Measurements from ENCODE around the gene RSPH9.
"Not testable (repeated sequence)": the region's sequence is repeated elsewhere in the genome, so short reads cannot be mapped to it uniquely, and the experiment has no call there.

The RSPH9 gene

DNA sequence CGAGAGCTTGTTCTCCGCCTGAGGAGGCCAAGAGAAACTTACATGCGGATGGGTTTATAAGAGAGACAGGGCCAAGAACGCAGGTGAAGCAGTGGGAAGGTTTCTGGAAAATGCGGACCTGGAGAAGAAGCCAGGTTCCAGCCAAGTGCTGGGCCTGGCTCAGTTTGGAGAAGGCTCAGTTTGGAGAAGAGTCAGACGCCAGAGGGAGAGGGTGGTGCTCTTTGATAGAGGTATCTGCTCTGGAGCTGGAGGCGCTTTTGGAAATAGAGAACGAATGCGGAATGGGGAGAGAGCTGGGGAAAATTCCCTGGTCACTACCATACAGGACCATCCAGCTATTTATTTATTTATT lies 753 bp downstream of the RSPH9 start:
- Histone ChIP-seq H3K79me2 (ENCODE audit: insufficient read depth, low read depth) (no peaks in the 10 kb centered on the region), H3K27ac (no peak overlapping the region), H3K4me2 (no peak overlapping the region), H3K36me3 (ENCODE audit: insufficient read depth) (no peaks in the 10 kb centered on the region), H3K4me3 (IDR thresholded peaks at IDR 0.05; ENCODE audit: insufficient read depth, low read depth, low read length) (no peak overlapping the region), H3K4me1 (ENCODE audit: low read depth, poor library complexity, severe bottlenecking) (no peaks in the 10 kb centered on the region), H3K27me3 (ENCODE audit: insufficient read depth, low read depth) (no peaks in the 10 kb centered on the region), H2AFZ (ENCODE audit: low read depth) (no peak overlapping the region), H4K20me1 (ENCODE audit: insufficient read depth) (no peaks in the 10 kb centered on the region), H3K9ac (no peak overlapping the region)
- TF ChIP-seq, protein P1, sequence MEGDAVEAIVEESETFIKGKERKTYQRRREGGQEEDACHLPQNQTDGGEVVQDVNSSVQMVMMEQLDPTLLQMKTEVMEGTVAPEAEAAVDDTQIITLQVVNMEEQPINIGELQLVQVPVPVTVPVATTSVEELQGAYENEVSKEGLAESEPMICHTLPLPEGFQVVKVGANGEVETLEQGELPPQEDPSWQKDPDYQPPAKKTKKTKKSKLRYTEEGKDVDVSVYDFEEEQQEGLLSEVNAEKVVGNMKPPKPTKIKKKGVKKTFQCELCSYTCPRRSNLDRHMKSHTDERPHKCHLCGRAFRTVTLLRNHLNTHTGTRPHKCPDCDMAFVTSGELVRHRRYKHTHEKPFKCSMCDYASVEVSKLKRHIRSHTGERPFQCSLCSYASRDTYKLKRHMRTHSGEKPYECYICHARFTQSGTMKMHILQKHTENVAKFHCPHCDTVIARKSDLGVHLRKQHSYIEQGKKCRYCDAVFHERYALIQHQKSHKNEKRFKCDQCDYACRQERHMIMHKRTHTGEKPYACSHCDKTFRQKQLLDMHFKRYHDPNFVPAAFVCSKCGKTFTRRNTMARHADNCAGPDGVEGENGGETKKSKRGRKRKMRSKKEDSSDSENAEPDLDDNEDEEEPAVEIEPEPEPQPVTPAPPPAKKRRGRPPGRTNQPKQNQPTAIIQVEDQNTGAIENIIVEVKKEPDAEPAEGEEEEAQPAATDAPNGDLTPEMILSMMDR (conservative IDR thresholded peaks at IDR 0.05; ENCODE audit: low read depth, low read length), result no peak

DNA sequence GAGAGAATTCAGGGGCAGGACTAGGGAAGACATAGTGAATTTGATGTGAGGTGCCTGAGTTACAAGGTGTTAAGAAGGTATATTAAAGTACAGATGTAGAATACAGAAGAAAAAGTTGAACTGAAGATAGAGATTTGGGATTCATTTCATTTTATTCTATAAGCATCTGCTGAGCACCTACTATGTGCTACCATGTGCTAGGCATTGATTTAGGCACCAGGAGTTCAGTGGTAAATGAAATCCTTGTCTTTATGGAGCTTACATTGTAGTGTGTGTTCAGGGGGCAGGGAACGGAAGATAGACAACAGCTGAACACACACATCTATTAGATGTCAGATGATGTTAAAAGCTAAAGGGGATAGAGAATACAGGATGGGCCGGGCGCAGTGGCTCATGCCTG lies 2.8 kb downstream of the RSPH9 start:
- no peak overlapping the region for H2AFZ ChIP-seq (ENCODE audit: low read depth)

DNA sequence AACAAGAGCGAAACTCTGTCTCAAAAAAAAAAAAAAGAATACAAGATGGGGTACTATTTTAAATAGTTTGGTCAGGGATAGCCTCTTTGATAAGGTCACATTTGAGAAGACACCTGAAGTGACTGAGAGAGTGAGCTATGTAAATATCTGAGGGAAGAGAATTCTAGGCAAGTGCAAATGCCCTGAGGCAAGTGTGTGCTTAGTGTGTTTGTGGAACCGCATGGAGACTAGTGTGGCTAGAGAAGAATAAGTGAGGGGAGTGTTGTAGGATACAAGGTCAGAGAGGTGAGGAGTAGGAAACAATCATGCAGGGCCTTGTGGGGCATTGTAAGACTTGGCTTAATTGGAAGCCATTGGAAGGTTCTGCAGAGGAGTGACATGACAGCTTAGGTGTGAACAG lies 3.4 kb downstream of the RSPH9 start:
- TF ChIP-seq, protein P1 (conservative IDR thresholded peaks at IDR 0.05; ENCODE audit: low read depth, low read length), result no peak
- no peak overlapping the region for H3K9ac ChIP-seq
- no peaks in the 10 kb centered on the region for H3K36me3 ChIP-seq (ENCODE audit: insufficient read depth)

More for the DNA sequence above, 2.8 kb downstream of the RSPH9 start:
- no peaks in the 10 kb centered on the region for H3K27me3 ChIP-seq (ENCODE audit: insufficient read depth, low read depth)
- no peak overlapping the region for H3K27ac ChIP-seq
- no peaks in the 10 kb centered on the region for H3K4me1 ChIP-seq (ENCODE audit: low read depth, poor library complexity, severe bottlenecking)
- H3K4me2 ChIP-seq, result no peak overlapping the region
- no peak overlapping the region for H3K9ac ChIP-seq
- no peaks in the 10 kb centered on the region for H3K79me2 ChIP-seq (ENCODE audit: insufficient read depth, low read depth)
- no peak overlapping the region for H3K4me3 ChIP-seq (IDR thresholded peaks at IDR 0.05; ENCODE audit: insufficient read depth, low read depth, low read length)
- no peaks in the 10 kb centered on the region for H3K36me3 ChIP-seq (ENCODE audit: insufficient read depth)
- H4K20me1 ChIP-seq (ENCODE audit: insufficient read depth), result no peaks in the 10 kb centered on the region
- TF ChIP-seq, protein P1 (conservative IDR thresholded peaks at IDR 0.05; ENCODE audit: low read depth, low read length), result no peak

DNA sequence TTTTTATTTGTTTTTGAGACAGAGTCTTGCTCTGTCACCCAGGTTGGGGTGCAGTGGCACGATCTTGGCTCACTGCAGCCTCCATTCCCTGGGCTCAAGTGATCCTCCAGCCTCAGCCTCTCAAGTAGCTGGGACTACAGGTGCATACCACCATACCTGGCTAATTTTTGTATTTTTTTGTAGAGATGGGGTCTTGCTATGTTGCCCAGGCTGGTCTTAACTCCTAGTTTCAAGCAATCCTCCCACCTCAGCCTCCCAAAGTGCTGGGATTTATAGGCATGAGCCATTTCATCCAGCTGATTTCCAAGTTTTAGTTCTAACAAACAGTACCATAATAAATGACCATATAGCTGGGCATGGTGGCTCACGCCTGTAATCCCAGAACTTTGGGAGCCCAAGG lies 8.0 kb downstream of the RSPH9 start:
- not testable (repeated sequence) for H3K36me3 ChIP-seq (ENCODE audit: insufficient read depth)

More for the DNA sequence above, 3.4 kb downstream of the RSPH9 start:
- no peaks in the 10 kb centered on the region for H3K27me3 ChIP-seq (ENCODE audit: insufficient read depth, low read depth)
- H3K4me3 ChIP-seq (IDR thresholded peaks at IDR 0.05; ENCODE audit: insufficient read depth, low read depth, low read length), result no peak overlapping the region
- no peaks in the 10 kb centered on the region for H4K20me1 ChIP-seq (ENCODE audit: insufficient read depth)
- no peak overlapping the region for H3K4me2 ChIP-seq
- no peak overlapping the region for H2AFZ ChIP-seq (ENCODE audit: low read depth)
- H3K4me1 ChIP-seq (ENCODE audit: low read depth, poor library complexity, severe bottlenecking), result no peaks in the 10 kb centered on the region
- H3K79me2 ChIP-seq (ENCODE audit: insufficient read depth, low read depth), result no peaks in the 10 kb centered on the region
- H3K27ac ChIP-seq, result no peak overlapping the region

DNA sequence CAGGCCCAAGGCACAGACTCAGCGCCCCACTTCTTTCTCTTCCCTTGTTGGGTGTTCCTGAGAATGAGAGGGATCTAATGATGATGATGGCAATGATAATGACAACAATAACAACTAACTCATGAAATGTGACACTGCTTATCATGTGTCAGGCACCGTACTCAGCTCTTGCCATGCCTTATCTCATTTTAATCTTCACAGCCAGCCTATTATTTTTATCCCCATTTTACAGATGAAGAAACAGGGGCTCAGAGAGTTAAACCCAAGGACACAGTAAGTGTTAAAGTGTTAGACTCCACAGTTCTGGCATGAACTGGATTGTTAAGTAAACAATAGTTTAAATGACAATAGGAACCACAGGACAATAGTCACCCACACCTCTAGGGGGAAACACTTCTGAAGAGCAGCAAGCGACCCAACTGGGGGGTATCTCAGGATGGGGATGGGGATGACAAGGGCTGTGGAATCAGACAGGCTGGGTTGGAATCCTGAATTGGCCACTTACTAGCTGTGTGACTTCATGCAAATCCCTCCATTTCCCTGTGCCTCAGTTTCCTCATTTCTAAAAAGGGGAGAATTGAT lies 12.5 kb downstream of the RSPH9 start:
- Histone ChIP-seq H2AFZ (ENCODE audit: low read depth) (no peak overlapping the region), H3K9ac (no peak overlapping the region), H3K4me3 (IDR thresholded peaks at IDR 0.05; ENCODE audit: insufficient read depth, low read depth, low read length) (no peak overlapping the region), H3K4me1 (ENCODE audit: low read depth, poor library complexity, severe bottlenecking) (peaks cover 4% of the 10 kb centered on the region), H3K27ac (no peak overlapping the region), H3K4me2 (no peak overlapping the region), H3K79me2 (ENCODE audit: insufficient read depth, low read depth) (no peaks in the 10 kb centered on the region), H3K36me3 (ENCODE audit: insufficient read depth) (no peaks in the 10 kb centered on the region), H3K27me3 (ENCODE audit: insufficient read depth, low read depth) (no peaks in the 10 kb centered on the region), H4K20me1 (ENCODE audit: insufficient read depth) (no peaks in the 10 kb centered on the region)
- TF ChIP-seq, protein P1 (conservative IDR thresholded peaks at IDR 0.05; ENCODE audit: low read depth, low read length), result no peak

More for the DNA sequence above, 8.0 kb downstream of the RSPH9 start:
- not testable (repeated sequence) for H3K4me2 ChIP-seq; H3K9ac ChIP-seq; H3K4me1 ChIP-seq (ENCODE audit: low read depth, poor library complexity, severe bottlenecking); H4K20me1 ChIP-seq (ENCODE audit: insufficient read depth); H2AFZ ChIP-seq (ENCODE audit: low read depth); H3K79me2 ChIP-seq (ENCODE audit: insufficient read depth, low read depth); H3K27me3 ChIP-seq (ENCODE audit: insufficient read depth, low read depth); H3K4me3 ChIP-seq (IDR thresholded peaks at IDR 0.05; ENCODE audit: insufficient read depth, low read depth, low read length); H3K27ac ChIP-seq
